ENCODE data around the gene LIN37.

GRCh38 chr19:35725216-35725861, 23.0 kb upstream of the LIN37 start:
- TF ChIP-seq, protein P1, sequence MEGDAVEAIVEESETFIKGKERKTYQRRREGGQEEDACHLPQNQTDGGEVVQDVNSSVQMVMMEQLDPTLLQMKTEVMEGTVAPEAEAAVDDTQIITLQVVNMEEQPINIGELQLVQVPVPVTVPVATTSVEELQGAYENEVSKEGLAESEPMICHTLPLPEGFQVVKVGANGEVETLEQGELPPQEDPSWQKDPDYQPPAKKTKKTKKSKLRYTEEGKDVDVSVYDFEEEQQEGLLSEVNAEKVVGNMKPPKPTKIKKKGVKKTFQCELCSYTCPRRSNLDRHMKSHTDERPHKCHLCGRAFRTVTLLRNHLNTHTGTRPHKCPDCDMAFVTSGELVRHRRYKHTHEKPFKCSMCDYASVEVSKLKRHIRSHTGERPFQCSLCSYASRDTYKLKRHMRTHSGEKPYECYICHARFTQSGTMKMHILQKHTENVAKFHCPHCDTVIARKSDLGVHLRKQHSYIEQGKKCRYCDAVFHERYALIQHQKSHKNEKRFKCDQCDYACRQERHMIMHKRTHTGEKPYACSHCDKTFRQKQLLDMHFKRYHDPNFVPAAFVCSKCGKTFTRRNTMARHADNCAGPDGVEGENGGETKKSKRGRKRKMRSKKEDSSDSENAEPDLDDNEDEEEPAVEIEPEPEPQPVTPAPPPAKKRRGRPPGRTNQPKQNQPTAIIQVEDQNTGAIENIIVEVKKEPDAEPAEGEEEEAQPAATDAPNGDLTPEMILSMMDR (IDR thresholded peaks at IDR 0.05): no peak
- no peak for TF ChIP-seq POLR2A (IDR thresholded peaks at IDR 0.05)

Measured in adrenal gland (tissue), 5 donors.